Liver (tissue), 9 donors: ENCODE results near the gene EMILIN1. TPM values are rescaled to one million over a fixed set of nuclear protein-coding genes. Genes with fewer than 3 reads are reported as not detected.

Experiments
- DNase-seq: peaks from one replicate; pipeline ENCODE4 v3.0.0-alpha.2; 2017; ENCODE audit warnings: low spot score
- H3K27ac ChIP-seq, 2 donors: one replicate each; pipeline ENCODE4 v1.7.0; 2013; ENCODE audit warnings: inconsistent platforms in 2 of 2, low read length in 2 of 2, control low read depth in 1 of 2, low read depth in 1 of 2, mild to moderate bottlenecking in 1 of 2
- H3K27me3 ChIP-seq, 4 donors: one replicate each; pipeline versions ENCODE4 v1.6.1 to v1.7.0; 2013; ENCODE audit warnings: low read length in 3 of 4, inconsistent platforms in 1 of 4, mild to moderate bottlenecking in 1 of 4, moderate library complexity in 1 of 4; ENCODE audit not compliant: control insufficient read depth in 4 of 4, insufficient read depth in 4 of 4
- H3K36me3 ChIP-seq, 4 donors: one replicate each; pipeline versions ENCODE4 v1.6.1 to v1.7.0; 2013; ENCODE audit warnings: low read length in 3 of 4, mild to moderate bottlenecking in 3 of 4, low read depth in 1 of 4, moderate library complexity in 1 of 4; ENCODE audit not compliant: control insufficient read depth in 4 of 4, insufficient read depth in 3 of 4
- H3K4me1 ChIP-seq, 4 donors: one replicate each; pipeline versions ENCODE4 v1.6.1 to v1.7.0; 2013; ENCODE audit warnings: low read length in 3 of 4, mild to moderate bottlenecking in 3 of 4, moderate library complexity in 1 of 4; ENCODE audit not compliant: control insufficient read depth in 4 of 4, insufficient read depth in 4 of 4
- H3K4me3 ChIP-seq, 3 donors: one replicate each; pipeline versions ENCODE4 v1.6.1 to v1.7.0; 2013; ENCODE audit warnings: low read length in 3 of 3, control low read depth in 1 of 3, low read depth in 1 of 3, mild to moderate bottlenecking in 1 of 3
- H3K9ac ChIP-seq, 2 donors: one replicate each; pipeline ENCODE4 v1.7.0; 2013; ENCODE audit warnings: low read length in 2 of 2, mild to moderate bottlenecking in 2 of 2, moderate library complexity in 2 of 2, control low read depth in 1 of 2, low read depth in 1 of 2
- H3K9me3 ChIP-seq, 4 donors: one replicate each; pipeline versions ENCODE4 v1.6.1 to v1.7.0; 2013; ENCODE audit warnings: low read length in 3 of 4; ENCODE audit not compliant: control insufficient read depth in 4 of 4
- CTCF ChIP-seq: fragments of 150-350 bp; IDR thresholded peaks from 2 replicates; pipeline ENCODE4 v1.5.1; 2017; ENCODE audit warnings: improper control_type of control experiment, low read depth, low read length; ENCODE audit not compliant: missing input control
- EGR1 ChIP-seq, 2 donors: IDR thresholded peaks; 2 replicates each; pipeline ENCODE4 v1.6.1; 2016 to 2018; ENCODE audit warnings: antibody characterized with exemption in 2 of 2, low read depth in 2 of 2
- FOXA1 ChIP-seq: IDR thresholded peaks from 2 replicates; pipeline ENCODE4 v1.6.1; 2016; ENCODE audit warnings: antibody characterized with exemption
- GABPA ChIP-seq, 2 donors: IDR thresholded peaks in 1 of 2; conservative IDR thresholded peaks in 1 of 2; 2 replicates each; pipeline ENCODE4 v1.6.1; 2016; ENCODE audit warnings: antibody characterized with exemption in 2 of 2, mild to moderate bottlenecking in 1 of 2, moderate library complexity in 1 of 2
- HNF4A ChIP-seq, 2 donors: conservative IDR thresholded peaks; 2 replicates each; pipeline ENCODE4 v1.6.1; 2016; ENCODE audit warnings: antibody characterized with exemption in 2 of 2, mild to moderate bottlenecking in 2 of 2
- HNF4G ChIP-seq: IDR thresholded peaks from 2 replicates; pipeline ENCODE4 v1.6.1; 2016; ENCODE audit warnings: antibody characterized with exemption
- NR2F2 ChIP-seq: IDR thresholded peaks from 2 replicates; pipeline ENCODE4 v1.6.1; 2016; ENCODE audit warnings: antibody characterized with exemption
- RAD21 ChIP-seq, 2 donors: IDR thresholded peaks; 2 replicates each; pipeline ENCODE4 v1.6.1; 2016; ENCODE audit warnings: antibody characterized with exemption in 2 of 2, mild to moderate bottlenecking in 2 of 2
- RXRA ChIP-seq, 2 donors: IDR thresholded peaks; 2 replicates each; pipeline ENCODE4 v1.6.1; 2017 to 2018; ENCODE audit warnings: antibody characterized with exemption in 2 of 2, mild to moderate bottlenecking in 1 of 2
- TAF1 ChIP-seq: conservative IDR thresholded peaks from 2 replicates; pipeline ENCODE4 v1.6.1; 2016; ENCODE audit warnings: antibody characterized with exemption, mild to moderate bottlenecking
- WGBS: extraction: QIAGEN DNeasy Blood & Tissue Kit; methylation state at CpG from one replicate; pipeline ENCODE4 v1.1.7; 2013; 5-methylcytosine and 5-hydroxymethylcytosine counted together
- polyA plus RNA-seq, 2 donors: library from polyadenylated mRNA; stranded (reverse) in 1 of 2; unstranded in 1 of 2; fragments of 200-250 nt in 1 of 2; fragments of >200 nt in 1 of 2; fragmentation: Nextera tagmentation in 1 of 2; extraction: Ambion mirVana in 1 of 2; gene quantifications; one replicate each; pipeline versions ENCODE4 v1.2.1 to v1.2.3, GENCODE V29; 2013 to 2015
- total RNA-seq, 2 donors: library from RNA; depleted of rRNA; stranded (reverse); fragments of >200 nt; gene quantifications; one replicate each; pipeline ENCODE4 v1.2.3, GENCODE V29; 2014
- TF ChIP-seq, protein P1 (sequence below): IDR thresholded peaks from 2 replicates; pipeline ENCODE4 v1.6.1; 2016; ENCODE audit warnings: antibody characterized with exemption
- TF ChIP-seq, protein P2 (sequence below): IDR thresholded peaks from 2 replicates; pipeline ENCODE4 v1.6.1; 2016; ENCODE audit warnings: antibody characterized with exemption
- donor health status: healthy.
- donor health status: healthy.
- donor health status: healthy.
- donor health status: healthy.
- donor health status: healthy.

The EMILIN1 gene
- total and polyA plus RNA-seq, 4 donors: 3.4 to 26.1 (median 24.0) TPM

DNA sequence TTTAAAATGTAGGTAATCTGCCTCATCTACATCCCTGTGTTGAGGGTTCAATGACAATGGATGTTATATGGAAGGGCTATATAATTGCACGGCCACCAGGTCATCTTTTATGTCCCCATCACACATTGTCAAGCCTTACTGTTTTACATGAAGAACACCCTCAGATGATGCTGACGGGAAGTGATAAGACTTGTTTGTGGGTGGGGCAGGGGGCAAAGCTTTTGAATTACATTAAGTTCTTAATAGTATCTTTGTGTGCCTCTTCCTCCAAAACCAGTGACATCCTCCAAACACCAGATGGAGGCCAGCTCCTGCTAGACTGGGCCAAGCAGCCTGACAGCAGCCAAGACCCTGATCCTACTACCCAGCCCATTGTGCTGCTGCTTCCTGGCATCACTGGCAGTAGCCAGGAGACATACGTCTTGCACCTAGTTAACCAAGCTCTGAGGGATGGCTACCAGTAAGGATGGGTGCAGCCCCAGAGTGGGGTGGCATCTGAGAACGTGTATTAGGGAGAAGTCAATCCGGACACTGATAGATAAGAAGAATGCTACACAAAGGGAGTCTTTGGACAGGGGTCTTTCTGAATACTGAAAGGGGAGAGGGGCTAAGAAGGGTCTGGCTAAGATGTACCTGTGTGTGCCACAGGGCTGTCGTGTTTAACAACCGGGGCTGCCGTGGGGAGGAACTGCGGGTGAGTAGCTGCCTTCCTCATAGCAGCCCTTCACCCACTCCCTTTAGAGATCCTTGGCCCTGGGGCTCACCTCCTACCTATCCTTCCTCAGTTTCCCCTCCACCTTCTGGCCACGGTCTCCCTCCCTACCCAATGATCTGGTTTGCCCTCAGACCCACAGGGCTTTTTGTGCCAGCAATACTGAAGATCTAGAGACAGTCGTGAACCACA lies 50.5 kb downstream of the EMILIN1 start:
- 89% methylated on average over 11 of the region's 11 CpGs for WGBS
- Histone ChIP-seq H3K4me1 (peaks cover 3 to 29% (median 22%) of the 10 kb centered on the region in 4 donors), H3K36me3 (peaks cover 13 to 32% (median 24%) of the 10 kb centered on the region in 4 donors), H3K27ac (no peak overlapping the region), H3K9ac (no peak overlapping the region), H3K9me3 (no peaks in the 10 kb centered on the region), H3K4me3 (no peak overlapping the region), H3K27me3 (no peaks in the 10 kb centered on the region)
- no peak for DNase-seq
- TF ChIP-seq FOXA1 (no peak), HNF4G (no peak), EGR1 (IDR thresholded peaks at IDR 0.05; ENCODE audit: low read depth in 2 of 2) (no peak), GABPA (IDR thresholded peaks at IDR 0.05 in 1 of 2, conservative IDR thresholded peaks at IDR 0.05 in 1 of 2) (no peak), RXRA (IDR thresholded peaks at IDR 0.05) (no peak), CTCF (no peak), RAD21 (IDR thresholded peaks at IDR 0.05) (no peak), HNF4A (conservative IDR thresholded peaks at IDR 0.05) (no peak), TAF1 (no peak), NR2F2 (no peak)
- TF ChIP-seq, protein P1, sequence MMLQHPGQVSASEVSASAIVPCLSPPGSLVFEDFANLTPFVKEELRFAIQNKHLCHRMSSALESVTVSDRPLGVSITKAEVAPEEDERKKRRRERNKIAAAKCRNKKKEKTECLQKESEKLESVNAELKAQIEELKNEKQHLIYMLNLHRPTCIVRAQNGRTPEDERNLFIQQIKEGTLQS: no peak
- TF ChIP-seq, protein P2, sequence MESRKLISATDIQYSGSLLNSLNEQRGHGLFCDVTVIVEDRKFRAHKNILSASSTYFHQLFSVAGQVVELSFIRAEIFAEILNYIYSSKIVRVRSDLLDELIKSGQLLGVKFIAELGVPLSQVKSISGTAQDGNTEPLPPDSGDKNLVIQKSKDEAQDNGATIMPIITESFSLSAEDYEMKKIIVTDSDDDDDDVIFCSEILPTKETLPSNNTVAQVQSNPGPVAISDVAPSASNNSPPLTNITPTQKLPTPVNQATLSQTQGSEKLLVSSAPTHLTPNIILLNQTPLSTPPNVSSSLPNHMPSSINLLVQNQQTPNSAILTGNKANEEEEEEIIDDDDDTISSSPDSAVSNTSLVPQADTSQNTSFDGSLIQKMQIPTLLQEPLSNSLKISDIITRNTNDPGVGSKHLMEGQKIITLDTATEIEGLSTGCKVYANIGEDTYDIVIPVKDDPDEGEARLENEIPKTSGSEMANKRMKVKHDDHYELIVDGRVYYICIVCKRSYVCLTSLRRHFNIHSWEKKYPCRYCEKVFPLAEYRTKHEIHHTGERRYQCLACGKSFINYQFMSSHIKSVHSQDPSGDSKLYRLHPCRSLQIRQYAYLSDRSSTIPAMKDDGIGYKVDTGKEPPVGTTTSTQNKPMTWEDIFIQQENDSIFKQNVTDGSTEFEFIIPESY: no peak

DNA sequence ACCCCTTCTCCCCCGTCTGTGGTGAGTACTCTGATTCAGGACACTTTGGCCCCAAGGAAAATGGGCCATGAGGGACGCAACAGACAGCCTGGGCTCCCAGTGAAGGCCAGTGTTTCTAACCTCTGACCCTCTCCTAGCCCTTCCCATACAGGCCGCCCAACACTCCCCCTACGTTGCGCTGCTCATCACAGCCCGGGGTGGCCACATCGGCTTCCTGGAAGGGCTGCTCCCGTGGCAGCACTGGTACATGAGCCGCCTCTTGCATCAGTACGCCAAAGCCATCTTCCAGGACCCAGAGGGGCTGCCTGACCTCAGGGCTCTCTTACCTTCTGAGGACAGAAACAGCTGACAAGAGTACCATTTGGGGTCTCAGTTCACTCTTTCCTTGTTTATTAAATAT lies 52.0 kb downstream of the EMILIN1 start:
- Histone ChIP-seq H3K27me3 (no peaks in the 10 kb centered on the region), H3K36me3 (peaks cover 13 to 32% (median 24%) of the 10 kb centered on the region in 4 donors), H3K4me3 (no peak overlapping the region), H3K9me3 (no peaks in the 10 kb centered on the region), H3K27ac (no peak overlapping the region), H3K4me1 (peaks cover 3 to 22% (median 17%) of the 10 kb centered on the region in 4 donors), H3K9ac (no peak overlapping the region)
- no peak for DNase-seq
- WGBS: 97% methylated on average over 10 of the region's 10 CpGs
- TF ChIP-seq, protein P2: no peak
